ENCODE measurements around the gene EVI2B. TPM values are rescaled to one million over a fixed set of nuclear protein-coding genes. Genes with fewer than 3 reads are reported as not detected.
"Not testable (repeated sequence)": the region's sequence is repeated elsewhere in the genome, so short reads cannot be mapped to it uniquely, and the experiment has no call there.

EVI2B gene
- polyA plus RNA-seq, 2 donors, result 1.8 TPM

DNA sequence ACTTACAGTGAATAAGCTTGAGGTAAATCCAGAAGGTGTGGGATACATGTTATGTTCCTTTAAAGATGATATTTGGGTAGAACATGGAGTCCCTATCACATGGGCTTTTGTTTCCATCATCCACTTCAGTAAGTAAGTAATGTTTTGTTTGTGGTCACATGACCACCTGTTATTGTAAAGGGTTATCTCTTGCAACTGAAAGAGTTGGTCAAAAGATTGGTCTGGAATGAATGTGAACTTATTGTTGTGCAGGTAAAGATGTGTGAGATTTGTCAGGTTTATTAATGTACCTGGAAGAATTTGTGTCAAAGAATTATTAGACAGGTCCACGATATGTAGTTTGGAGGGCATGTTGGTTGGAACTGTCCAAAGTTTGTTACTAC is 18.4 kb downstream of the EVI2B start:
- no peaks in the 10 kb centered on the region for H3K36me3 ChIP-seq (ENCODE audit: control insufficient read depth in 2 of 2, insufficient read depth in 2 of 2, low read length in 1 of 2)
- no peaks in the 10 kb centered on the region for H3K9me3 ChIP-seq (ENCODE audit: control insufficient read depth in 2 of 2, insufficient read depth in 1 of 2, low read depth in 1 of 2, low read length in 1 of 2)
- no peak overlapping the region for H3K27ac ChIP-seq (ENCODE audit: low read depth in 2 of 2, low read length in 1 of 2)
- H3K4me3 ChIP-seq (ENCODE audit: low read depth in 1 of 2, low read length in 2 of 2), result no peak overlapping the region
- H3K4me1 ChIP-seq (ENCODE audit: control insufficient read depth in 2 of 2, insufficient read depth in 2 of 2, low read length in 1 of 2), result no peaks in the 10 kb centered on the region
- WGBS, 2 donors, result 91 to 95% methylated on average over 1 of the region's 1 CpG
- no peaks in the 10 kb centered on the region for H3K27me3 ChIP-seq (ENCODE audit: control insufficient read depth in 1 of 2, insufficient read depth in 2 of 2, low read length in 2 of 2)

DNA sequence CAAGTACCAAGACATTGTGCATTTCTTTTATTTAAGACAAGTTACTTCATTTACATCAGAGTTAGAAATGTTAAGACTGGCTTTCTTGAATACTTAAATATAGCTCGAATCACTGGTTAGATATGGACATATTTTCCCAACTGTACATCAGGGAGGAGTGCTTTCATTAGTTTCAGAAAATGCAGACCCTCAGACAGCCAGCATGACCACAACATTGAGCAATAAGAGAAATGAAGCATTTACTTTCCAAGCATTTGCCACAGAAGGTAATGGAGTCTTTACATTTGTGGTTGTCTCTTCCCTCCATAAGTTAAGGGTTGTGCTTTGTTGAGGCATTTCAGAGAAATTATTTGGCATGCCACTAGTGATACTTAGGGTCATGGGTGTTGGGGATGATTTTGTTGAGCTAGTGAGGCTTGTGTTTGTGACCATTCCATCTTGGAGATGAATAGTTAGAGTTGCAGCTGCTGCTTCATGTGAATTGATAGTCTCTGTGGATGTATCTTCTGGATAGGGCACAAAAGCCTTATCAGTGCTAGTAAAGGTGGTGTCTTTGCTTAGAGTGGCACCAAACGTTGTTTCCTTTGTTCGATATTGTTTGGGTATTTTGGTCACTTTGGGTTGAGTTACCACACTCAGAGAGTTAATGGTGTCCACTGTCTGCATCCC is 18.9 kb downstream of the EVI2B start:
- no peaks in the 10 kb centered on the region for H3K9me3 ChIP-seq (ENCODE audit: control insufficient read depth in 2 of 2, insufficient read depth in 1 of 2, low read depth in 1 of 2, low read length in 1 of 2)
- H3K4me1 ChIP-seq (ENCODE audit: control insufficient read depth in 2 of 2, insufficient read depth in 2 of 2, low read length in 1 of 2), result no peaks in the 10 kb centered on the region
- H3K27ac ChIP-seq (ENCODE audit: low read depth in 2 of 2, low read length in 1 of 2), result no peak overlapping the region
- H3K27me3 ChIP-seq (ENCODE audit: control insufficient read depth in 1 of 2, insufficient read depth in 2 of 2, low read length in 2 of 2), result no peaks in the 10 kb centered on the region
- H3K36me3 ChIP-seq (ENCODE audit: control insufficient read depth in 2 of 2, insufficient read depth in 2 of 2, low read length in 1 of 2), result no peaks in the 10 kb centered on the region
- 83 to 87% methylated on average over 3 of the region's 3 CpGs for WGBS, 2 donors
- H3K4me3 ChIP-seq (ENCODE audit: low read depth in 1 of 2, low read length in 2 of 2), result no peak overlapping the region

DNA sequence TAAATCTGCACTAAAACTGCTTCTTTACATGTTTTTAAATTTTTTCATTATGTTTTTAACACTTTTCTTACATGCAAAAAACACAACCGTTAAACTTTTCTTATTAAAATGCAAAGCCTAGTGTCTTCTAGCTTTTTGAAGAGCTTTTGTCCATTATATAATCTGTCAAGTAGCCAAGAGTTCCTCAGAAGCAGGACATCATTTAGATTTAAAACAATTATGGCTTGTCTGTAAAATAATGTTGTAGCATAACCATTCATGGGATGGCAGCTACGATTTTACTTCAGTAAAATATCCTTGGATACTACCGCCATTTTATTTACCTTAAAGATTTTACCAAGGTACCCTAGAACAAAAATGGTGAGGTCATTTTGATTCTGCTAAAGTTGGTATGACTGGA is 19.6 kb downstream of the EVI2B start:
- Histone ChIP-seq H3K4me1 (ENCODE audit: control insufficient read depth in 2 of 2, insufficient read depth in 2 of 2, low read length in 1 of 2) (no peaks in the 10 kb centered on the region), H3K27me3 (ENCODE audit: control insufficient read depth in 1 of 2, insufficient read depth in 2 of 2, low read length in 2 of 2) (no peaks in the 10 kb centered on the region), H3K9me3 (ENCODE audit: control insufficient read depth in 2 of 2, insufficient read depth in 1 of 2, low read depth in 1 of 2, low read length in 1 of 2) (no peaks in the 10 kb centered on the region), H3K27ac (ENCODE audit: low read depth in 2 of 2, low read length in 1 of 2) (no peak overlapping the region), H3K4me3 (ENCODE audit: low read depth in 1 of 2, low read length in 2 of 2) (no peak overlapping the region), H3K36me3 (ENCODE audit: control insufficient read depth in 2 of 2, insufficient read depth in 2 of 2, low read length in 1 of 2) (no peaks in the 10 kb centered on the region)
- 93 to 95% methylated on average over 3 of the region's 3 CpGs for WGBS, 2 donors

DNA sequence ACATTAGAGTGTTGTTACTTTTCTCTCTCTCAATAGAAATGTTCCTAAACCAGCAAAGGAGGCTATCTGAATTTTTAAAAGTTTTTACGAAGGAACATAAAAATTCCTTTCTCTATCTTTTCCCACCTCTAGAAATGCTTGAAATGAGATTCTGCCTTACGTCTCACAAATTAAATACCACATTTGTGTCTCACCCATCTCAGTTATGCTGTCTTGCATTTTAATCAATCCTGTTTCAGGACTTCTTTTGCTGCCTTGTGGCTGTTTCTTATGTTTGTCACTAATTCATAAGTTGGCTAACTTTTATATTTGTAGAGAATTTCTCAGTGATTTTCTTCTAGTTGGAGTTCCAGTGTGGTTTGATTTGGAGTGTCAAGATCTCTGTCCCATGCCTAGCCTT is 20.3 kb downstream of the EVI2B start:
- 96 to 99% methylated on average over 2 of the region's 2 CpGs for WGBS, 2 donors
- Histone ChIP-seq H3K36me3 (ENCODE audit: control insufficient read depth in 2 of 2, insufficient read depth in 2 of 2, low read length in 1 of 2) (no peaks in the 10 kb centered on the region), H3K4me1 (ENCODE audit: control insufficient read depth in 2 of 2, insufficient read depth in 2 of 2, low read length in 1 of 2) (no peaks in the 10 kb centered on the region), H3K27me3 (ENCODE audit: control insufficient read depth in 1 of 2, insufficient read depth in 2 of 2, low read length in 2 of 2) (no peaks in the 10 kb centered on the region), H3K4me3 (ENCODE audit: low read depth in 1 of 2, low read length in 2 of 2) (no peak overlapping the region), H3K27ac (ENCODE audit: low read depth in 2 of 2, low read length in 1 of 2) (no peak overlapping the region), H3K9me3 (ENCODE audit: control insufficient read depth in 2 of 2, insufficient read depth in 1 of 2, low read depth in 1 of 2, low read length in 1 of 2) (no peaks in the 10 kb centered on the region)

DNA sequence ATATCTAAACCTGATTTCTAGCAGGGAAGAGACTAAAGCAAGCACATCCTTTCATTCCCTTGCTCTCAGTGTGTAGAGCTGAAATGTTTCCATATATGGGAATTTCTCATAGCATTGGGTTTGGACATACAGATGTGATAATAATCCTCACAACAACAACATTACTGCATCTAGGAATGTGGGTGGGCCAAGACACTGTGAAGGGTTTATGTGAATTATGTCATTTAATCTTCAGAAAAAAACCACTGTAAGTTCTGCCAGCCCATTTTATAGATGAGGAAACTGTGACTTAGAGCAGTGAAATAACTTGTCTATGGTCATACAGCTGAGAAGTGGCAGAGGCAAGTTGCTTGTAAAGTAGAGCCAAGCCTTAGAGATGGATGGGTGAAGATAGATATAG is 22.0 kb downstream of the EVI2B start:
- no peaks in the 10 kb centered on the region for H3K9me3 ChIP-seq (ENCODE audit: control insufficient read depth in 2 of 2, insufficient read depth in 1 of 2, low read depth in 1 of 2, low read length in 1 of 2)
- H3K27ac ChIP-seq (ENCODE audit: low read depth in 2 of 2, low read length in 1 of 2), result no peak overlapping the region
- no peaks in the 10 kb centered on the region for H3K27me3 ChIP-seq (ENCODE audit: control insufficient read depth in 1 of 2, insufficient read depth in 2 of 2, low read length in 2 of 2)
- H3K4me3 ChIP-seq (ENCODE audit: low read depth in 1 of 2, low read length in 2 of 2), result no peak overlapping the region
- no peaks in the 10 kb centered on the region for H3K36me3 ChIP-seq (ENCODE audit: control insufficient read depth in 2 of 2, insufficient read depth in 2 of 2, low read length in 1 of 2)
- no peaks in the 10 kb centered on the region for H3K4me1 ChIP-seq (ENCODE audit: control insufficient read depth in 2 of 2, insufficient read depth in 2 of 2, low read length in 1 of 2)

DNA sequence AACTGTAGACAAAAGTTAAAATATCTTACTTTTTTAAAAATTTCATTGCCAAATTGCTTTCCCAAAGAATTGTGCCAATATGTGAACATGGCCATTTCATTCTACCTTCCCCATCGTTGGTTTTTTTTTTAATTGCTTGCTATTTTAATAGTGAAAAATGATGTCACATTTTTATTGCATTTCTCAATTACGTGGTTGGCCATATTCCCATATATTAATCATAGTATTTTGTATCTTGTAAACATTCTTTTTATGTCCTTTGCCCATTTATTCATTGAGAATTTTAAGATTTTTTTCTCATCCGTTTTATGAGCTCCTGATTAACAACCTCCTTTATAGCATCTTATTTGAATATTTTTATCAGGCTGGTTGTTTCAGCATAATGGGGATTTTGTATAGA is 24.1 kb downstream of the EVI2B start:
- H3K4me3 ChIP-seq (ENCODE audit: low read depth in 1 of 2, low read length in 2 of 2), result no peak overlapping the region
- no peaks in the 10 kb centered on the region for H3K9me3 ChIP-seq (ENCODE audit: control insufficient read depth in 2 of 2, insufficient read depth in 1 of 2, low read depth in 1 of 2, low read length in 1 of 2)
- 57 to 75% methylated on average over 3 of the region's 3 CpGs for WGBS, 2 donors
- no peaks in the 10 kb centered on the region for H3K4me1 ChIP-seq (ENCODE audit: control insufficient read depth in 2 of 2, insufficient read depth in 2 of 2, low read length in 1 of 2)
- no peaks in the 10 kb centered on the region for H3K27me3 ChIP-seq (ENCODE audit: control insufficient read depth in 1 of 2, insufficient read depth in 2 of 2, low read length in 2 of 2)
- H3K27ac ChIP-seq (ENCODE audit: low read depth in 2 of 2, low read length in 1 of 2), result no peak overlapping the region
- no peaks in the 10 kb centered on the region for H3K36me3 ChIP-seq (ENCODE audit: control insufficient read depth in 2 of 2, insufficient read depth in 2 of 2, low read length in 1 of 2)

DNA sequence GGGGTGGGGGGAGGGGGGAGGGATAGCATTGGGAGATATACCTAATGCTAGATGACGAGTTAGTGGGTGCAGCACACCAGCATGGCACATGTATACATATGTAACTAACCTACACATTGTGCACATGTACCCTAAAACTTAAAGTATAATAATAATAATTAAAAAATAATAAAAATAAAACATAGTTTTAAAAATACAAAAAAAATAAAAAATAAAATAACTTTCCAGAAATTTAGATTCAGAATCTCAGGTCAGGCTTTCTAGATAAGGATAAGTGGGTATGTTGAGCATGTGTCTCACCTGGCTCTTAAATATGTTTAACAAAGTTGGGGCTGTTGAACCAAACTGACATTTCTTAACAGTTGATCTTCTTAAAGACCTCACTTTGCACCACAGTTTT is 25.9 kb downstream of the EVI2B start:
- H3K9me3 ChIP-seq (ENCODE audit: control insufficient read depth in 2 of 2, insufficient read depth in 1 of 2, low read depth in 1 of 2, low read length in 1 of 2); H3K4me1 ChIP-seq (ENCODE audit: control insufficient read depth in 2 of 2, insufficient read depth in 2 of 2, low read length in 1 of 2); H3K27ac ChIP-seq (ENCODE audit: low read depth in 2 of 2, low read length in 1 of 2); H3K4me3 ChIP-seq (ENCODE audit: low read depth in 1 of 2, low read length in 2 of 2); H3K27me3 ChIP-seq (ENCODE audit: control insufficient read depth in 1 of 2, insufficient read depth in 2 of 2, low read length in 2 of 2); H3K36me3 ChIP-seq (ENCODE audit: control insufficient read depth in 2 of 2, insufficient read depth in 2 of 2, low read length in 1 of 2): not testable (repeated sequence)
- 100% methylated on average over 1 of the region's 1 CpG; no CpG with 5 or more reads in 1 of the 2 donors for WGBS, 2 donors

DNA sequence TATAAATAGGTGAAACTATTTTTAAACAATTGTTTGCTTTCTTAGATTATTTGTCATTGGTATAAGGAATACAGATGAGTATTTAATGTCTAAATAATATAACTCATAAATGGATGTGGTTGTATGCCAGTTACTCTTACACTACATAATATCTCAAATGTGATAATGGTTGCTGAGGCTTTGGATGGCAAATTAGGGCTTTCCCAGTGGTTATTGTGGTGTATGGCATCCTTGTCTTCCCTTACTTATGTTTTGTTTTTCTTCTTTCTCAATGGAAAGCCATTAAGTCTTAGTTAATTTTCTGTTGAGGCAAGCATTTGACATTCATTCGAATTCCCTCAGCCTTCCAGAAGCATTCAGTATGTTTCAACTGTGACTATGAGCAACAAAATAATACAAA is 27.3 kb downstream of the EVI2B start:
- no peaks in the 10 kb centered on the region for H3K4me1 ChIP-seq (ENCODE audit: control insufficient read depth in 2 of 2, insufficient read depth in 2 of 2, low read length in 1 of 2)
- H3K9me3 ChIP-seq (ENCODE audit: control insufficient read depth in 2 of 2, insufficient read depth in 1 of 2, low read depth in 1 of 2, low read length in 1 of 2), result no peaks in the 10 kb centered on the region
- H3K4me3 ChIP-seq (ENCODE audit: low read depth in 1 of 2, low read length in 2 of 2), result no peak overlapping the region
- 89 to 91% methylated on average over 1 of the region's 1 CpG for WGBS, 2 donors
- H3K27me3 ChIP-seq (ENCODE audit: control insufficient read depth in 1 of 2, insufficient read depth in 2 of 2, low read length in 2 of 2), result no peaks in the 10 kb centered on the region
- H3K36me3 ChIP-seq (ENCODE audit: control insufficient read depth in 2 of 2, insufficient read depth in 2 of 2, low read length in 1 of 2), result no peaks in the 10 kb centered on the region
- H3K27ac ChIP-seq (ENCODE audit: low read depth in 2 of 2, low read length in 1 of 2), result no peak overlapping the region

DNA sequence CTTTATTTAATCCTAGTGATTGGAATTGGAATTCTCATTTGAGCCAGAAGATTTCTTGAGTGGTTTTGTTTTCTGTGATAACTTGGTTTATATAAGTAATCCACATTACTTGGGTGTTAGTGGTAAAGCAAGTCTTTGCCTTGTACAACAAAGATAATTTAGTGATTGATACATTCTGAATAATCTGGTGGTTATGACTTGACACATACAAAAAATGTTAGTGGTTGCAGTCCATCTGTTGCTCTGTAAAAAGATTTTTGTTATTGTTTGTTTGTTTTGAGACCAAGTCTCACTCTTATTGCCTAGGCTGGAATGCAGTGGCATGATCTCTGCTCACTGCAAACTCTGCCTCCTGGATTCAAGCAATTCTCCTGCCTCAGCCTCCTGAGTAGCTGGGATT is 30.0 kb downstream of the EVI2B start:
- Histone ChIP-seq H3K4me1 (ENCODE audit: control insufficient read depth in 2 of 2, insufficient read depth in 2 of 2, low read length in 1 of 2) (no peaks in the 10 kb centered on the region), H3K36me3 (ENCODE audit: control insufficient read depth in 2 of 2, insufficient read depth in 2 of 2, low read length in 1 of 2) (peaks cover 0 to 2% of the 10 kb centered on the region in 2 donors), H3K27ac (ENCODE audit: low read depth in 2 of 2, low read length in 1 of 2) (no peak overlapping the region)

DNA sequence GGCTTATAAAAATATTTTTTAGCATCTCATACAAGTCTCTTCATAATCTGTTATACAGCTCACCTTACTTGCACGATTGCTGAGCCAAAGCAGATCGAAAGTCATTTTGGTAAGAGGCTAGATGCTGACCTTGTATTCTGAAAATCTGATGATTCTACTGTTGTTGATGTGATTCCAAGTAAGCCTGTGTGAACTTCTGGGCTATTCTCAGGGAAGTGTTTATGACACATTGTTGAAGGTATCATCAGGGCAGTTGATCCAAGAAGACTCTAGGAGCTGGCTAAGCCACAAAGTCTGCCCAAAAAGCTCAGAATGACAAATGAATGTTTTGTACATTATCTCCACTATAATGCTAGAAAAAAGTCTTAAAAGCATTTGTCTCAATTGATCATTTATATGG is 32.8 kb downstream of the EVI2B start:
- Histone ChIP-seq H3K36me3 (ENCODE audit: control insufficient read depth in 2 of 2, insufficient read depth in 2 of 2, low read length in 1 of 2) (peaks cover 0 to 2% of the 10 kb centered on the region in 2 donors), H3K27ac (ENCODE audit: low read depth in 2 of 2, low read length in 1 of 2) (no peak overlapping the region), H3K9me3 (ENCODE audit: control insufficient read depth in 2 of 2, insufficient read depth in 1 of 2, low read depth in 1 of 2, low read length in 1 of 2) (no peaks in the 10 kb centered on the region), H3K27me3 (ENCODE audit: control insufficient read depth in 1 of 2, insufficient read depth in 2 of 2, low read length in 2 of 2) (no peaks in the 10 kb centered on the region), H3K4me3 (ENCODE audit: low read depth in 1 of 2, low read length in 2 of 2) (no peak overlapping the region), H3K4me1 (ENCODE audit: control insufficient read depth in 2 of 2, insufficient read depth in 2 of 2, low read length in 1 of 2) (no peaks in the 10 kb centered on the region)
- WGBS, 2 donors, result 94 to 97% methylated on average over 2 of the region's 2 CpGs

More for the DNA sequence above, 30.0 kb downstream of the EVI2B start:
- H3K9me3 ChIP-seq (ENCODE audit: control insufficient read depth in 2 of 2, insufficient read depth in 1 of 2, low read depth in 1 of 2, low read length in 1 of 2), result no peaks in the 10 kb centered on the region
- H3K4me3 ChIP-seq (ENCODE audit: low read depth in 1 of 2, low read length in 2 of 2), result no peak overlapping the region
- no peaks in the 10 kb centered on the region for H3K27me3 ChIP-seq (ENCODE audit: control insufficient read depth in 1 of 2, insufficient read depth in 2 of 2, low read length in 2 of 2)

Measured in esophagus (tissue), 2 donors.